HG03460 (cell line): ENCODE measurements around the gene CHRM3.

ENCODE experiments used
- ATAC-seq: cut with Tn5 transposase; IDR thresholded peaks from one replicate; pipeline ENCODE4 v1.9.1; 2021; ENCODE audit not compliant: unreplicated experiment

CHRM3 gene

DNA sequence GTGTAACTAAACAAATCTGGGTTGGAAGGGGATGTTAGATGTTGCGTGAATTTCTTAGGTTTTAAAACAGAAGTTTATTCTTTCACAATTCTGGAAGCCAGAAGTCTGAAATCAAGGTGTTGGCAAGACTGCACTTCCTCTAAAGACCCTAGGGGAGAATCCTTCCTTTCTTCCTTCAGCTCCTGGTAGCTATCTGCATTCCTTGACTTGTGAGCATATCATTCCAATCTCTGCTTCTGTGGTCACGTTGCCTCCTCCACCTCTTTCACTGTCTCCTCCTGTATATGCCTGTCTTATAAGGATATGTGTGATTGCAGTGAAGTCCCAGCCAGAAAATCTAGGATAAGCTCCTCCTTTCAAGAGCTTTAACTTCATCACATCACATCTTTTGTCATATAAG lies 7.7 kb downstream of the CHRM3 start:
- no peak for ATAC-seq

DNA sequence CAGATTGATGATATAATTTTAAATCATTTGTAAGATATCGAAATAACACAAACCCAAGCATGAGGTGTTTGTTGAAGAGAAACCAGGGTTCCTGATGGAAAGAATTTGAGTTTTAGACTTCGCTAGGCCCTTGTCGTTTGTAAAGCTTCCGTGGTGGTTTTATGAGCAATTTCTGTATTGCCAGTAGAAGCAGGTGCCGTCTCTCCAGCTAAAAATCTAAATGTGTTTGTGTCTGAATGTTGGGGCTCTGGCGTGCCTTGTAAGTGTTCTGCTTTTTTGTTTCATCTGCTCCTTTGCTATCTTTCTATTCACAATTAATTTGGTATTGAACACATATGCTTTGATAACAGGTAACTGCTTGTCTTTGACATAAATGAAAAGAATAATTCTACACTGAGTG lies 27.5 kb downstream of the CHRM3 start:
- no peak for ATAC-seq

DNA sequence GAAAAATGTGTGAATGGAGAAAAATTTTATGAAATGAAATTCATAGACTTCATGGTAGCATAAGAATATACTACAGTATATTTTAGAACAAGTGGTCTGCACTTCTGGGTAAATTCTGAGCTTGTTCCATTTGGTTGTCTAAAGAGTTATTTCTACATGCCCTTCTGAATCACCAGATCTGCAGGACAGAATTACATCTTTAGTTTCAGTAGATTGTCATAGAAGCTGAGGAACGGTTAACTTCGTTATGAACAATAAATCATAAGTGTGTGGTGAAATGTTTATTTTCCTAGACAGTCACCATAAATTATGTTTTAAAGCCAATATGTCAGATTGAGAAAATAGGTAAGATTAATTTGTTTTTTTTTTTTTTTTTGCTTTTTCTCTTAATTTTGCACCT lies 30.9 kb downstream of the CHRM3 start:
- no peak for ATAC-seq

DNA sequence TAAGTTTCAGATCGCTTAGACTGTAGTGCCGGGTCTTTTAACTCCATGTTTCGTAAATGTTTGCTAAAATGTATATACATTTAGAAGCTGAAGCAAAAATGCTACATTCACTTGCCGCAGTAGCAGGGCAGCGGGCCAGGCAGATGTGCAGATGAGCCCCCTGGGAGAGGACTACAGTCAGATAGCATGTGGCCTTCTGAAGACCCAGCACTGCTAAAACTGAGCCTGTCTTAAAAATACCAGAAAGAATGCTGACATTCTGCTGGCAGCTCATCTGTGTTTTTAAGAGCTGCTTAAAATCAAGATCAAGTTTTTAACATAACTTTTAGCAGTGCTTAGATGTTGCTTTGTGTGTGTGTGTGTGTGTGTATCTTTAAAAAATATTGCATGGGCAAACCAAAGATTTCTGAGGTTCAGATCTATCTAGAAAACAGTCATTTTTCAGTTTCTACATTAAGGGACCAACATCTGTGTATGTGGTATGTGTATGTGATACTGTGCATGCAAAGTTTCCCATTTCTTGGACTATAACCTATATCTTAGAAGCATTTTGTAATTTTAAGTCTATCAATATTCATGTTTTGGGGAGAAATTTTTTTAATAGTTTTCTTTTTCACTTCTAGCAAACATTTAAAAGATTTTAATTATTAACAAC lies 31.7 kb downstream of the CHRM3 start:
- peak; percentile 65 for ATAC-seq

DNA sequence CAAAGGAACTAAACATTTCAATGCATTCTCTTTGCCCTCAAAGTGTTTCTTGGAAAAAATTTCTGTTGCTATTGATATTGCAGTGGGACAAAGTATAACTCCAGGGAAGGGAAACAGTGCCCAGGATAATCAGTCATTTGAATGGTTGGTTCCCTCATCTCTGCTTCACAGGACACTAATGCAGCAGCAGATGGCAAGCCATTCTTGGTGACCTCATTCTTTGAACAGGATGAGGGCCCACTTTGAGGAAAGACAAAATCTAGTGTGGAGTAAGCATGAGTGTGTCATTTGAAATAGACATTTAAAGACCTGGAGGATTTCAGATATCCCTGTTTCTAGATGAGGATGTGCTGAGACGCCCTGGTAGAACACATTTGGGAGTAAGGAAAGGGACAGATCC lies 32.3 kb downstream of the CHRM3 start:
- no peak for ATAC-seq

DNA sequence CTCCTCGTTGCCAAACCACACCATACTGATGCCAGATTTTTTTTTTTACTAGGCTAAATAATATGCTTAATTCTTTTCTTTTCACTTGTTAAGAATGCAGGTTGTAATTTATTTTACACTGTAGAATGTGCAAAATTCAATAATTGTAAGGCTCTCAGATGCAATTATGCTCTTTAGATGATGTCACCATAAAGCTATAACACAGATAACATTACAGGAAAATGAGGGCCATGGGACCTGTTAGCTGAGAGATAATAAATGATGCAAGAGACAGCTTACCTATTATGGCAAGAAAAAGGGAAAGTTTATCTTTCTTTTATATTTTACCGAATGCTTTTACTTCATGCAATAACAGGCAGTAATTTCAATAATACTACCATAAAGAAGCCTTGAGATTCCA lies 35.4 kb downstream of the CHRM3 start:
- ATAC-seq = no peak

DNA sequence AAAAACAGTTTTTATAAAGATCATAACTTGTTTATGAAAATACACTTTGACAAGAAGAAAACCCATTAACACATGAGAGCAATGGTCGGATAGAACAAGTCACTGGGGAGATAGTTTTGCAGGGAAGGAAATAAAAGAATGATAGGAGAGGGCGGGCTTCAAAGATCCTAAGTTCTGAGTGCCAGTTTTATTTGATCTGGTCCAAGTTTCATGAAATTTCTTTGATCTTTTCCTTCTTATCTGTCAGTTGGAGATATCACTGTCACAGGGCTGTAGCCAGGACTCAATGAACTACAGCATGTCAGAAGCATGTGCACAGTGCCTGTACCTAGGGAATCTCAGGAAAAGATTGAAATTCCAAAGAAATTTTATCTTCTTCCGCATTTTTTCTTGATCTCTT lies 36.5 kb downstream of the CHRM3 start:
- ATAC-seq = no peak

DNA sequence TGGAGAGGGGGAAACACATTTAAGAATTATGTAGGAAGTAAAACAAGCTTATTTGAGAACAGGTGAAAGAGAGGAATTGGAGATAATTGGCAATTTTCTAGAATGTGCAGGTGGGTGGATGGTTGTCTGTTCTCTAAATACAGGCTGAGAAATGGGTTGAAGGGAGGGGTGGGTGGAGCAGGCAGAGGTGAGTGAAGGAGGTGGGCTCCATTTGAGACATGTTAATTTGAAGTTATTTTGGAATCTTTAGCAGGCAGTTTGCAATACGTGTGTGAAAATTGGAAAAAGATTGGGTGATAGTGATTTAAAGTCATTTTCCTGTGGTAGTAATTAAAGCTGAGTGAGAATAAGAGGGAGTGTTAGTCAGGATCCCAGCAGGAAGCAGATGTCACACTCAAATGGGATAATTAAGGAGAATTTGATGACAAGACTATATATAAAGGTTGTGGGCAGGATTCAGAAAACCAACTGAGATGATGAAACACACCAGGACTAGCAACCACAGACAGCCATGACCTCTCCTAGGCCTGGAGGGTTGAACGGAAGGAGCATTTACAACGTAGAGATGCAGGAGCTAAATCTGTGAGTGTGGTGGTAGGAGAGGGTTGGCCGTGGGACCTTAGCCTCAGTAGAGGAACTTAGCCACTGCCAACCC lies 40.6 kb downstream of the CHRM3 start:
- ATAC-seq = no peak

DNA sequence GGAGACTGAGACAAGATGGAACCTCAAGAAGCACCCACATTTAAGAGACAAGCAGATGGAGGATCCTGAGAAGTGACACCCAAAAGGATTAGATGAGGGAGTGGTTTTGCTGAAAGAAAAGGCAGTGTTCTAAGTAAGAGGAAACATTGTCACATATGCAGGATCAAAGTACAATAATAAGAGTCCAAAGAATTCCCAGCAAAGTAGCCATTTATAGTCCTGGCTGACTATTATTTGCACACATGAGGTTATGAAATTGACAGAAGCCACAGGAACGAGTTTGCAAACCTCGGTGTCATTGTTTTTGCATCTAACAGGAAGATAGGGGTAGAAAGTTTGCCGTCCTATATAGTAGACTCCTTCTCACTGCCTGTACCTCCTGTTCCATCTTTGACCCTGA lies 41.3 kb downstream of the CHRM3 start:
- ATAC-seq = no peak

DNA sequence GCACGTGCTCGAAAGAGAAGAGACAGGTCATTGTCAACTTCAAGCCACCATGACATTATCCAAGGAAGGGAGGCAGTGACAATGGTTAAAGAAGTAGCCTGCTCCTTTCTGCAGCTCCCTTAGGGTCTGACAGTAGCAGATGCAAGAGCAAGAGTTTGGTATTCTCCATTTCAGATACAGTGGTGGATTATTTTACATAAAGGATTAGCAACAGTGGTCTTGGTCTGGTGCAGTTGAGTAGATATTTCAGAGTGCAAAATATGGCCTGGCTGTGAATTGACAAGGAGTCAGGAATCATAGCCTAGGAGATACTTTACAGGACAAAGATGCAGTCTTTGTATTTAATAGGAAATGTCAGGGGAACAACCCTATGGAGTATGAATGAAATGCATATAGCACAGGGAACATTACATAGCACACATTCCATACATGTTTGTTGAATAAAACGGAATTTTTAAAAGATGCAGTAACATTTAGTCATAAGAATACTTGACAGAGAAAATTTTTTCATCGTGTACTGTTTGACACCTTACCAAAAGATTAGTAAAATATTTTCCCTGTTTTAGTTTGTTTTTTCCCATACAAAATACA lies 41.8 kb downstream of the CHRM3 start:
- no peak for ATAC-seq

DNA sequence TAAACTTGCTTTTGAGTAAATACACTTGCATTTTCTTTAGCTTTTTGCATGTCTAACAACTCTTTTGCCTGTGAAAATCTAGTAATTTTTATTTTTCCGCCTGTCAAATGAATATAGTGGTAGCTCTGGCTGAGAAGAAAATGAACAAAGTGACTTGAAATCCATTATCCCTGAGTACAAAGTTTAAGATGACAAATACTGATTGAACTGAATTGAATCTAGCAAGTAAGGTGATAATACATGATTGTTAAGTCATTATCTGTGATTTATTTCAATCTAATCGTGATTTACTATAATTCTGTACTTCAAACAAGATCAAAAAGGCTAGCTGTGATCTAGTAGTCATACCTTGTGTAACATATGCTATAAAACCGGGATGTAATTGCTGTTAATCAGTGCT lies 42.8 kb downstream of the CHRM3 start:
- ATAC-seq = no peak

DNA sequence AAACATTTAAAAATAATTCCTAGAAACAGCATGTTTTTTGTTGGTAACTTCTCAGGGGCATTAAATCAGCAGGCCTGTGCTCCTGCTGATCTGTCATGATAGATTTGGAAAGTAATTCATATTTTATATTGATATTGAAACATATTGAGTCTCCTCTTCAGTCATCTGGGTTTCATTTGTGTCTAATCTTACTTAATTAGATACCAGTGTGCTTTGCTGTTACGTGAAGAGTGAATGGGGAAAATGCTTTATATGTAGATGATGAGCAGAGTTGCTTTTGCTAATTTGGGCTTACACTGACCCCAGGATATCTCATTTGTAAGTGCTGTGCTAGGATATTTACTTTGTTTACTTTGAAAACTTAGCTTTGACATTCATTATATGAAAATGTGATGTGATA lies 45.9 kb downstream of the CHRM3 start:
- no peak for ATAC-seq

DNA sequence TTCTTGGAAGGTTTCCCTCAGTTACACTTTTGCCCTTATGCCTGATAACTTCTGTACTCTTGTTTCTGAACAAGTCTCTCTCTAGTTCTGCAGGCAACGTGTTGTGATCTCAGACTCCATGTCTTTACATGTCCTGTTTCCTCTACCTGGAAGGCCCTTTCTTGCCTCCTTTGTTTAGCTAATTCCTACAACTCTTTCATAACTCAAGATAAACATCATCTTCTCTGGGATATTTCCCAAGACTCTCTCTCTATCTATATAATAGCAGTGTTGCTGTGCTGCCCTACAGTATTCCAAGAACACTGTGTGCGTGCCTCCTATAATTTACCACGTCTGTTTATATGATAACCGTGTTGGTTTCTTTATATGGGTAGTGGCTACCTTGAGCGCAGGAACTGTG lies 47.8 kb downstream of the CHRM3 start:
- no peak for ATAC-seq
